A673 (cell line): ENCODE data around the gene PCDH10. TPM values are rescaled to one million over a fixed set of nuclear protein-coding genes. Genes with fewer than 3 reads are reported as not detected.

ENCODE experiments used
- BruUV-seq: library from RNA; stranded (reverse); fragments of 400-500 nt; replicated peaks from 2 replicates; lab custom pipeline; 2021; lab: Mats Ljungman, UMichigan
- CTCF ChIA-PET: fragments of 300-600 bp; sonication (Branson Sonifier 250); formaldehyde crosslinking; loops from one replicate; lab custom pipeline; 2022; ENCODE audit warnings: antibody characterized with exemption; lab: Charles Lee
- POLR2A ChIA-PET: fragments of 300-600 bp; sonication (Branson Sonifier 250); formaldehyde crosslinking; loops from one replicate; lab custom pipeline; 2022; ENCODE audit warnings: antibody characterized with exemption; ENCODE audit not compliant: low non-redundant PET; lab: Charles Lee
- DNase-seq: peaks from one replicate; pipeline ENCODE4 v3.0.0-alpha.2; 2015; ENCODE audit warnings: low spot score
- H3K27ac ChIP-seq: fragments of 200-600 bp; sonication (generic); 2 replicates; pipeline ENCODE4 v1.5.1; 2016; ENCODE audit warnings: mixed run types, low read depth, mild to moderate bottlenecking, mixed read lengths, antibody characterized with exemption, low read length; ENCODE audit not compliant: poor library complexity, severe bottlenecking
- H3K27me3 ChIP-seq: fragments of 200-600 bp; sonication (generic); replicated peaks from 2 replicates; pipeline ENCODE4 v1.6.1; 2017; ENCODE audit warnings: mixed run types, low read depth, mild to moderate bottlenecking, mixed read lengths, antibody characterized with exemption, low read length; ENCODE audit not compliant: insufficient read depth, poor library complexity
- H3K36me3 ChIP-seq: fragments of 200-600 bp; sonication (generic); 2 replicates; pipeline ENCODE4 v1.6.1; 2016; ENCODE audit warnings: mixed run types, mild to moderate bottlenecking, mixed read lengths, antibody characterized with exemption, low read length; ENCODE audit not compliant: insufficient read depth, poor library complexity, severe bottlenecking
- H3K4me1 ChIP-seq: fragments of 200-600 bp; sonication (generic); 2 replicates; pipeline ENCODE4 v1.6.1; 2017; ENCODE audit warnings: mixed run types, mild to moderate bottlenecking, mixed read lengths, antibody characterized with exemption, low read length; ENCODE audit not compliant: insufficient read depth, poor library complexity, severe bottlenecking
- H3K4me3 ChIP-seq: fragments of 200-600 bp; sonication (generic); 2 replicates; pipeline ENCODE4 v1.5.1; 2016; ENCODE audit warnings: low read depth, mixed run types, mild to moderate bottlenecking, mixed read lengths, low read length; ENCODE audit not compliant: poor library complexity, severe bottlenecking
- H3K9me3 ChIP-seq: fragments of 200-600 bp; sonication (generic); 2 replicates; pipeline ENCODE4 v1.6.1; 2016; ENCODE audit warnings: mixed run types, low read depth, mild to moderate bottlenecking, mixed read lengths, antibody characterized with exemption, low read length; ENCODE audit not compliant: poor library complexity, severe bottlenecking
- CTCF ChIP-seq: fragments of 300-800, 200-600 bp; sonication (generic); conservative IDR thresholded peaks from 2 replicates; pipeline ENCODE4 v1.5.1; 2017; ENCODE audit warnings: low read depth, mild to moderate bottlenecking, antibody characterized with exemption, low read length, moderate library complexity, mixed read lengths
- EZH2 ChIP-seq: fragments of 200-600 bp; sonication (generic); IDR thresholded peaks from 2 replicates; pipeline ENCODE4 v1.6.1; 2017; ENCODE audit warnings: borderline replicate concordance, low read depth, mild to moderate bottlenecking, mixed read lengths, antibody characterized with exemption, low read length; ENCODE audit not compliant: poor library complexity, severe bottlenecking
- intact Hi-C: fragments of 100-400 bp; cut with micrococcal nuclease; formaldehyde crosslinking; loops from one replicate; pipeline ENCODE4 v1.10.0; 2022; ENCODE audit not compliant: unreplicated experiment
- total RNA-seq: library from RNA; stranded (reverse); gene quantifications from 2 replicates; pipeline ENCODE4 v1.2.3, GENCODE V29; 2021

The PCDH10 gene
- total RNA-seq, 1 experiment from 2014 or later = 40.6 TPM

- H3K4me3 ChIP-seq = peak overlapping the region; percentile 63
- DNase-seq = peak; percentile 71
- intact Hi-C loops = loop anchor here (2.0 to 5.0 kb wide), 3 partner anchors 163 to 483 kb away; no protein-coding TSS in a partner anchor
- no peaks in the 10 kb centered on the region for H3K9me3 ChIP-seq
- TF ChIP-seq EZH2 (no peak), CTCF (peak; percentile 81)
- H3K36me3 ChIP-seq = no peaks in the 10 kb centered on the region
- H3K27me3 ChIP-seq = no peaks in the 10 kb centered on the region
- H3K27ac ChIP-seq = no peak overlapping the region
- ChIA-PET CTCF (interaction anchor here (0.6 kb wide), 1 partner anchor 1561 kb away, joined by 3 read pairs; no protein-coding TSS in a partner anchor), POLR2A (interaction anchor here (0.6 kb wide), 1 partner anchor 116 kb away, joined by 4 read pairs; no protein-coding TSS in a partner anchor)
- peaks cover 11% of the 10 kb centered on the region for H3K4me1 ChIP-seq
- no TSS peak for BruUV-seq
These were observed 5.6 kb downstream of the PCDH10 start for GRCh38 chr4:133154725-133155124.

- Histone ChIP-seq H3K36me3 (peaks cover 3% of the 10 kb centered on the region), H3K27me3 (no peaks in the 10 kb centered on the region), H3K27ac (peak overlapping the region; percentile 7), H3K9me3 (no peaks in the 10 kb centered on the region), H3K4me1 (peaks cover 17% of the 10 kb centered on the region), H3K4me3 (peak overlapping the region; percentile 63)
- ChIA-PET POLR2A (no interaction called here), CTCF (no interaction called here)
- no TSS peak for BruUV-seq
- TF ChIP-seq EZH2 = no peak
- DNase-seq = peak; percentile 76
- intact Hi-C loops = no loop called here
These were observed 7.0 kb downstream of the PCDH10 start for GRCh38 chr4:133156096-133156495.

GRCh38 chr4:133156556-133156955 lies 7.5 kb downstream of the PCDH10 start:
- Histone ChIP-seq H3K4me3 (peak overlapping the region; percentile 63), H3K27me3 (no peaks in the 10 kb centered on the region), H3K4me1 (peaks cover 17% of the 10 kb centered on the region), H3K36me3 (peaks cover 3% of the 10 kb centered on the region), H3K27ac (peak overlapping the region; percentile 7), H3K9me3 (no peaks in the 10 kb centered on the region)
- no peak for DNase-seq
- CTCF ChIA-PET = no interaction called here
- TF ChIP-seq CTCF (no peak), EZH2 (no peak)
- intact Hi-C loops = no loop called here
- POLR2A ChIA-PET = no interaction called here
- BruUV-seq = no TSS peak
